WTC11 (cell line): ENCODE measurements around the gene BARX2. TPM values are rescaled to one million over a fixed set of nuclear protein-coding genes. Genes with fewer than 3 reads are reported as not detected.

Experiments
- ATAC-seq: fragments of 200-7000 bp; cut with Tn5 transposase; 2 replicates; pipeline ENCODE4 v1.10.0; 2021; ENCODE audit warnings: mild to moderate bottlenecking, moderate library complexity
- CTCF ChIA-PET: fragments of 300-600 bp; sonication (Branson Sonifier 250); formaldehyde crosslinking; loops from one replicate; lab custom pipeline; 2021; ENCODE audit warnings: antibody characterized with exemption; lab: Charles Lee
- POLR2A ChIA-PET: fragments of 350-600 bp; sonication (Branson Sonifier 250); formaldehyde crosslinking; loops from one replicate; lab custom pipeline; 2021; ENCODE audit warnings: antibody characterized with exemption; lab: Charles Lee
- DNase-seq: peaks from one replicate; pipeline ENCODE4 v3.0.0; 2021; ENCODE audit warnings: low spot score
- H3K27ac Mint-ChIP-seq: 2 replicates; pipeline ENCODE4 v1.8.0; 2021; ENCODE audit warnings: mixed read lengths
- H3K27me3 Mint-ChIP-seq: 2 replicates; pipeline ENCODE4 v1.8.0; 2021; ENCODE audit warnings: low read depth, mild to moderate bottlenecking, moderate library complexity, mixed read lengths
- H3K36me3 Mint-ChIP-seq: 2 replicates; pipeline ENCODE4 v1.8.0; 2021; ENCODE audit warnings: mixed read lengths
- H3K4me1 Mint-ChIP-seq: 2 replicates; pipeline ENCODE4 v1.8.0; 2022; ENCODE audit warnings: mixed read lengths
- H3K4me3 Mint-ChIP-seq: 2 replicates; pipeline ENCODE4 v1.8.0; 2021; ENCODE audit warnings: mild to moderate bottlenecking, moderate library complexity, mixed read lengths
- H3K9me3 Mint-ChIP-seq: 2 replicates; pipeline ENCODE4 v1.8.0; 2021; ENCODE audit warnings: mixed read lengths
- ETV6 ChIP-seq: sonication (generic); formaldehyde crosslinking; IDR thresholded peaks from 2 replicates; pipeline ENCODE4 v1.8.1; 2022; ENCODE audit warnings: mild to moderate bottlenecking, missing genetic modification reagents
- FOXJ3 ChIP-seq: sonication (generic); formaldehyde crosslinking; IDR thresholded peaks from 2 replicates; pipeline ENCODE4 v1.9.0; 2021; ENCODE audit warnings: missing genetic modification reagents, mild to moderate bottlenecking, borderline replicate concordance
- GRHL2 ChIP-seq: fragments of 250-450 bp; sonication (Bioruptor Pico); IDR thresholded peaks from 2 replicates; pipeline ENCODE4 v1.8.0; 2022; ENCODE audit warnings: mild to moderate bottlenecking, moderate library complexity; ENCODE audit not compliant: insufficient replicate concordance, severe bottlenecking
- IRF2 ChIP-seq: sonication (generic); formaldehyde crosslinking; IDR thresholded peaks from 2 replicates; pipeline ENCODE4 v1.8.0; 2022; ENCODE audit warnings: low read depth, missing genetic modification reagents, borderline replicate concordance
- NR2C2 ChIP-seq: sonication (generic); formaldehyde crosslinking; IDR thresholded peaks from 2 replicates; pipeline ENCODE4 v1.8.0; 2022; ENCODE audit warnings: mild to moderate bottlenecking, missing genetic modification reagents
- NR3C1 ChIP-seq: sonication (generic); formaldehyde crosslinking; conservative IDR thresholded peaks from 2 replicates; pipeline ENCODE4 v1.8.1; 2023; ENCODE audit warnings: low read depth, mild to moderate bottlenecking, missing genetic modification reagents
- TCF7 ChIP-seq: sonication (generic); formaldehyde crosslinking; IDR thresholded peaks from 2 replicates; pipeline ENCODE4 v1.8.0; 2022; ENCODE audit warnings: mild to moderate bottlenecking, low read depth, missing genetic modification reagents, moderate library complexity
- ZNF416 ChIP-seq: fragments of 250-450 bp; sonication (Bioruptor Pico); IDR thresholded peaks from 2 replicates; pipeline ENCODE4 v1.9.0; 2021; ENCODE audit warnings: mild to moderate bottlenecking, inconsistent platforms
- total RNA-seq: library from RNA; stranded (reverse); gene quantifications from 3 replicates; pipeline ENCODE4 v1.2.3, GENCODE V29; 2021
- TF ChIP-seq, protein P1 (sequence below): sonication (generic); formaldehyde crosslinking; IDR thresholded peaks from 2 replicates; pipeline ENCODE4 v1.8.0; 2023; ENCODE audit warnings: mild to moderate bottlenecking, missing genetic modification reagents
- TF ChIP-seq, protein P2 (sequence below): sonication (generic); formaldehyde crosslinking; IDR thresholded peaks from 2 replicates; pipeline ENCODE4 v1.8.0; 2023; ENCODE audit warnings: missing genetic modification reagents
- TF ChIP-seq, protein P3 (sequence below): sonication (generic); formaldehyde crosslinking; IDR thresholded peaks from 2 replicates; pipeline ENCODE4 v1.8.1; 2022; ENCODE audit warnings: low read depth, mild to moderate bottlenecking, moderate library complexity, missing genetic modification reagents, borderline replicate concordance
- TF ChIP-seq, protein P4 (sequence below): sonication (generic); formaldehyde crosslinking; IDR thresholded peaks from 2 replicates; pipeline ENCODE4 v1.8.1; 2022; ENCODE audit warnings: low read depth, missing genetic modification reagents, borderline replicate concordance
- TF ChIP-seq, protein P5 (sequence below): sonication (generic); formaldehyde crosslinking; IDR thresholded peaks from 2 replicates; pipeline ENCODE4 v1.8.0; 2022; ENCODE audit warnings: mild to moderate bottlenecking, missing genetic modification reagents
- TF ChIP-seq, protein P6 (sequence below): sonication (generic); formaldehyde crosslinking; IDR thresholded peaks from 2 replicates; pipeline ENCODE4 v1.8.1; 2023; ENCODE audit warnings: mild to moderate bottlenecking, missing genetic modification reagents, borderline replicate concordance
- TF ChIP-seq, protein P7 (sequence below): sonication (generic); formaldehyde crosslinking; IDR thresholded peaks from 2 replicates; pipeline ENCODE4 v1.8.1; 2023; ENCODE audit warnings: mild to moderate bottlenecking, missing genetic modification reagents, moderate library complexity

The BARX2 gene
- total RNA-seq, 1 experiment from 2014 or later: not detected

DNA sequence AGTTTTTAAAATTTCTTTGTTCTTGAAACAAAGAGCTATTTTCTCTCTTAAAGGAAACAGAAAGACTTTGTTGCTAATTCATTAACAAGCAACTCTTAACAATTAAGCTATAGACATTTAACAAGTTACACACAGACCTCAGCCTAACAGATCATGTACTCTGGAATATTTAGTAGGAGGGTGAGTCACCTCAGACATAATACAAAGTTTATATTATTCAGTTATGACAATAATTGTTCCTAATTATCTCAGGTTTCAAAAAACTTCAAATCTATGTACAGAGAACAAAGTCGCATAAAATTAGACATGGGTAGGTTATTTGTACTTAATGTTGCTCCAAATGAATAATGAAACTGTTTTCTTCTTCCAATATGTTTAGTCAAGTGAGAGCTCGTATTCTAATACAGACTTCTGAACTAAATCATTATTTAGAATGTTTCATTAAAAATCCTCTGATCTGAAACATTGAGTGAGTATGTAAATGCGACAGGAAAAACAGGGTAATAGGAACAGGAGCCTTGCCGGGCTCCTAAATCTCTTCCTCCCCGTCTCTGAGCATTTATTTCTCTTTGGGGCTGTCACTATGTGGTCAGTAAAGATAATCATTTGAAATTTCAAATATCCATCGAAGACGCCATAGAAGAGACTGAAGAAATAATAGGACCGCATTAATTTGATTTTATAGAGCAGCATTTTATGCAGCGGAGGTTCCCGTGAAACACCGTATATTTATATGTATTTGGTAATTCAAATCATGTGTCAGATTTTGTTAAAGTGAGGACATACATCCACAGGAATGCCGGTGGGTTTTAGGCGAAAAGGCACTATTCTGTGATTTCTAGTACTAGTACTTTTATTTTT is 8.7 kb upstream of the BARX2 start (continued):
- no peak for TF ChIP-seq ETV6 (CRISPR knock-in tag)
- no peak for TF ChIP-seq NR3C1 (CRISPR knock-in tag)
- no peak for TF ChIP-seq NR2C2 (CRISPR knock-in tag)
- no peak for TF ChIP-seq GRHL2 (CRISPR knock-in tag)
- TF ChIP-seq, protein P1, sequence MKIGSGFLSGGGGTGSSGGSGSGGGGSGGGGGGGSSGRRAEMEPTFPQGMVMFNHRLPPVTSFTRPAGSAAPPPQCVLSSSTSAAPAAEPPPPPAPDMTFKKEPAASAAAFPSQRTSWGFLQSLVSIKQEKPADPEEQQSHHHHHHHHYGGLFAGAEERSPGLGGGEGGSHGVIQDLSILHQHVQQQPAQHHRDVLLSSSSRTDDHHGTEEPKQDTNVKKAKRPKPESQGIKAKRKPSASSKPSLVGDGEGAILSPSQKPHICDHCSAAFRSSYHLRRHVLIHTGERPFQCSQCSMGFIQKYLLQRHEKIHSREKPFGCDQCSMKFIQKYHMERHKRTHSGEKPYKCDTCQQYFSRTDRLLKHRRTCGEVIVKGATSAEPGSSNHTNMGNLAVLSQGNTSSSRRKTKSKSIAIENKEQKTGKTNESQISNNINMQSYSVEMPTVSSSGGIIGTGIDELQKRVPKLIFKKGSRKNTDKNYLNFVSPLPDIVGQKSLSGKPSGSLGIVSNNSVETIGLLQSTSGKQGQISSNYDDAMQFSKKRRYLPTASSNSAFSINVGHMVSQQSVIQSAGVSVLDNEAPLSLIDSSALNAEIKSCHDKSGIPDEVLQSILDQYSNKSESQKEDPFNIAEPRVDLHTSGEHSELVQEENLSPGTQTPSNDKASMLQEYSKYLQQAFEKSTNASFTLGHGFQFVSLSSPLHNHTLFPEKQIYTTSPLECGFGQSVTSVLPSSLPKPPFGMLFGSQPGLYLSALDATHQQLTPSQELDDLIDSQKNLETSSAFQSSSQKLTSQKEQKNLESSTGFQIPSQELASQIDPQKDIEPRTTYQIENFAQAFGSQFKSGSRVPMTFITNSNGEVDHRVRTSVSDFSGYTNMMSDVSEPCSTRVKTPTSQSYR: no peak
- TF ChIP-seq, protein P2, sequence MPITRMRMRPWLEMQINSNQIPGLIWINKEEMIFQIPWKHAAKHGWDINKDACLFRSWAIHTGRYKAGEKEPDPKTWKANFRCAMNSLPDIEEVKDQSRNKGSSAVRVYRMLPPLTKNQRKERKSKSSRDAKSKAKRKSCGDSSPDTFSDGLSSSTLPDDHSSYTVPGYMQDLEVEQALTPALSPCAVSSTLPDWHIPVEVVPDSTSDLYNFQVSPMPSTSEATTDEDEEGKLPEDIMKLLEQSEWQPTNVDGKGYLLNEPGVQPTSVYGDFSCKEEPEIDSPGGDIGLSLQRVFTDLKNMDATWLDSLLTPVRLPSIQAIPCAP: no peak
- TF ChIP-seq, protein P3, sequence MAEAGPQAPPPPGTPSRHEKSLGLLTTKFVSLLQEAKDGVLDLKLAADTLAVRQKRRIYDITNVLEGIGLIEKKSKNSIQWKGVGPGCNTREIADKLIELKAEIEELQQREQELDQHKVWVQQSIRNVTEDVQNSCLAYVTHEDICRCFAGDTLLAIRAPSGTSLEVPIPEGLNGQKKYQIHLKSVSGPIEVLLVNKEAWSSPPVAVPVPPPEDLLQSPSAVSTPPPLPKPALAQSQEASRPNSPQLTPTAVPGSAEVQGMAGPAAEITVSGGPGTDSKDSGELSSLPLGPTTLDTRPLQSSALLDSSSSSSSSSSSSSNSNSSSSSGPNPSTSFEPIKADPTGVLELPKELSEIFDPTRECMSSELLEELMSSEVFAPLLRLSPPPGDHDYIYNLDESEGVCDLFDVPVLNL (CRISPR knock-in tag): no peak
- TF ChIP-seq FOXJ3 (CRISPR knock-in tag): no peak
- TF ChIP-seq, all 79 proteins: peak for 0

DNA sequence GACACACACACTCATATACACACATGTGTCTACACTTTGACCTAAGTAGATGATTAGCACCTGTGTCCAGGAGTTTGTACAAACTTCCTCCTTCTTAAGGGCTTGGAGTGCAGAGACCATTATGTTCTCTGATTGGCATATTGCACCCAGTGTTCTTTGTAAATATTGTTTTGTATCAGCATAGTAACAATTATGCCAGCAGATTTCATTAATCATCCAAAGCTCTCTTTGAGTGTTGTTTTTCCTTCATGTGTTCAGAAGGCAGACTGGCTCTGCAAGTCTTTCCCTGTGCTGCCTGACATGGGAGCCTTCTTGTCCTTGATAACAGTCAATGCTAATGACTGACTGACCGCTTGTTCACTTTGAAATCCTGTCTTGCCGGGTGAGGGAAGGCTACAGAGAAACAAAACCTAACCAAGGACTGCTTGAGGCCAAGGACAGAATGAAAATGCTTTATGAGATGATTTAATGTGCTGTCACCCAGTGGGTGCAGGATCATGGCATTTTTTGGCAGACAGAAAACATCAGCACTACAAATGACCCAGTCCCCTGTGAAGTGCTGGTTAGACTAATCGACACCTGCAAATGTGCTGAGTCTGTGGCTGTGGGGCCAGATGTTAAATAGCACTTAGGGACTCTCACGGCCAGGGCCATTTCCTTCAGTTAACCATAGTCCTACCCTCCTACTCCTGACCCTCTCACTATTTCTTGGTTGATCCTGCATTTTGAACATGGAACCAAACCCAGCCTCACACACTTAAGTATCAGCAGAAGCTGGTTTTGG is 6.6 kb upstream of the BARX2 start:
- ATAC-seq (no peak), DNase-seq (no peak)
- Mint-ChIP-seq H3K9me3 (no peaks in the 10 kb centered on the region), H3K36me3 (no peaks in the 10 kb centered on the region), H3K4me1 (peaks cover 15% of the 10 kb centered on the region), H3K27ac (no peak overlapping the region), H3K4me3 (no peak overlapping the region), H3K27me3 (peaks cover 81% of the 10 kb centered on the region)
- ChIA-PET POLR2A (interaction anchor here (0.7 kb wide), 1 partner anchor 182 kb away, joined by 4 read pairs; no protein-coding TSS in a partner anchor), CTCF (no interaction called here)
- TF ChIP-seq, protein P4, sequence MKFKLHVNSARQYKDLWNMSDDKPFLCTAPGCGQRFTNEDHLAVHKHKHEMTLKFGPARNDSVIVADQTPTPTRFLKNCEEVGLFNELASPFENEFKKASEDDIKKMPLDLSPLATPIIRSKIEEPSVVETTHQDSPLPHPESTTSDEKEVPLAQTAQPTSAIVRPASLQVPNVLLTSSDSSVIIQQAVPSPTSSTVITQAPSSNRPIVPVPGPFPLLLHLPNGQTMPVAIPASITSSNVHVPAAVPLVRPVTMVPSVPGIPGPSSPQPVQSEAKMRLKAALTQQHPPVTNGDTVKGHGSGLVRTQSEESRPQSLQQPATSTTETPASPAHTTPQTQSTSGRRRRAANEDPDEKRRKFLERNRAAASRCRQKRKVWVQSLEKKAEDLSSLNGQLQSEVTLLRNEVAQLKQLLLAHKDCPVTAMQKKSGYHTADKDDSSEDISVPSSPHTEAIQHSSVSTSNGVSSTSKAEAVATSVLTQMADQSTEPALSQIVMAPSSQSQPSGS (CRISPR knock-in tag): no peak

DNA sequence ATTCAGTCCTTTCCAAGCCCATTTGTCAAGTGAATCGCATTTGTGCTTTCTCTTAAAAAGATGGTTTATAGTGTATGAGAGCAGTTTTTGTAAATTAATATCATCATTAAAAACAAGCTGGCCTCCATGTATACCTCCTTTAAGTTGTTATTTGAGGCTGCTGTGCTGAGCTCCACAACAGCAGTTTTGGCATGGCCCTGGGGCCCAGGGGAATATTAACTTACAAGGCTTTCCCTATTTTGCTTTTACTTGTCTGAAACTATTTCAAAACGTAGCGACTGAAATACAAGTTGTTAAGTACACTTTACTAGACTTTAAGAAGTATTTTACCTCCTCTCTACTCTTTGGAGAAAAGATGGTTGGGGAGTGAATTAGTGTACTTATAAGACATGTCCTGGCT is 4.9 kb upstream of the BARX2 start:
- Mint-ChIP-seq H3K4me1 (peaks cover 23% of the 10 kb centered on the region), H3K36me3 (no peaks in the 10 kb centered on the region), H3K9me3 (no peaks in the 10 kb centered on the region), H3K4me3 (no peak overlapping the region), H3K27me3 (peaks cover 95% of the 10 kb centered on the region), H3K27ac (no peak overlapping the region)
- POLR2A ChIA-PET: no interaction called here
- ATAC-seq (no peak), DNase-seq (no peak)
- CTCF ChIA-PET: no interaction called here
- TF ChIP-seq NR2C2 (CRISPR knock-in tag) (no peak), IRF2 (CRISPR knock-in tag) (no peak), ZNF416 (no peak), TCF7 (no peak)
- TF ChIP-seq, protein P5, sequence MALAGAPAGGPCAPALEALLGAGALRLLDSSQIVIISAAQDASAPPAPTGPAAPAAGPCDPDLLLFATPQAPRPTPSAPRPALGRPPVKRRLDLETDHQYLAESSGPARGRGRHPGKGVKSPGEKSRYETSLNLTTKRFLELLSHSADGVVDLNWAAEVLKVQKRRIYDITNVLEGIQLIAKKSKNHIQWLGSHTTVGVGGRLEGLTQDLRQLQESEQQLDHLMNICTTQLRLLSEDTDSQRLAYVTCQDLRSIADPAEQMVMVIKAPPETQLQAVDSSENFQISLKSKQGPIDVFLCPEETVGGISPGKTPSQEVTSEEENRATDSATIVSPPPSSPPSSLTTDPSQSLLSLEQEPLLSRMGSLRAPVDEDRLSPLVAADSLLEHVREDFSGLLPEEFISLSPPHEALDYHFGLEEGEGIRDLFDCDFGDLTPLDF (CRISPR knock-in tag): no peak
- TF ChIP-seq, protein P6, sequence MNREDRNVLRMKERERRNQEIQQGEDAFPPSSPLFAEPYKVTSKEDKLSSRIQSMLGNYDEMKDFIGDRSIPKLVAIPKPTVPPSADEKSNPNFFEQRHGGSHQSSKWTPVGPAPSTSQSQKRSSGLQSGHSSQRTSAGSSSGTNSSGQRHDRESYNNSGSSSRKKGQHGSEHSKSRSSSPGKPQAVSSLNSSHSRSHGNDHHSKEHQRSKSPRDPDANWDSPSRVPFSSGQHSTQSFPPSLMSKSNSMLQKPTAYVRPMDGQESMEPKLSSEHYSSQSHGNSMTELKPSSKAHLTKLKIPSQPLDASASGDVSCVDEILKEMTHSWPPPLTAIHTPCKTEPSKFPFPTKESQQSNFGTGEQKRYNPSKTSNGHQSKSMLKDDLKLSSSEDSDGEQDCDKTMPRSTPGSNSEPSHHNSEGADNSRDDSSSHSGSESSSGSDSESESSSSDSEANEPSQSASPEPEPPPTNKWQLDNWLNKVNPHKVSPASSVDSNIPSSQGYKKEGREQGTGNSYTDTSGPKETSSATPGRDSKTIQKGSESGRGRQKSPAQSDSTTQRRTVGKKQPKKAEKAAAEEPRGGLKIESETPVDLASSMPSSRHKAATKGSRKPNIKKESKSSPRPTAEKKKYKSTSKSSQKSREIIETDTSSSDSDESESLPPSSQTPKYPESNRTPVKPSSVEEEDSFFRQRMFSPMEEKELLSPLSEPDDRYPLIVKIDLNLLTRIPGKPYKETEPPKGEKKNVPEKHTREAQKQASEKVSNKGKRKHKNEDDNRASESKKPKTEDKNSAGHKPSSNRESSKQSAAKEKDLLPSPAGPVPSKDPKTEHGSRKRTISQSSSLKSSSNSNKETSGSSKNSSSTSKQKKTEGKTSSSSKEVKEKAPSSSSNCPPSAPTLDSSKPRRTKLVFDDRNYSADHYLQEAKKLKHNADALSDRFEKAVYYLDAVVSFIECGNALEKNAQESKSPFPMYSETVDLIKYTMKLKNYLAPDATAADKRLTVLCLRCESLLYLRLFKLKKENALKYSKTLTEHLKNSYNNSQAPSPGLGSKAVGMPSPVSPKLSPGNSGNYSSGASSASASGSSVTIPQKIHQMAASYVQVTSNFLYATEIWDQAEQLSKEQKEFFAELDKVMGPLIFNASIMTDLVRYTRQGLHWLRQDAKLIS (CRISPR knock-in tag): no peak
- TF ChIP-seq, protein P7, sequence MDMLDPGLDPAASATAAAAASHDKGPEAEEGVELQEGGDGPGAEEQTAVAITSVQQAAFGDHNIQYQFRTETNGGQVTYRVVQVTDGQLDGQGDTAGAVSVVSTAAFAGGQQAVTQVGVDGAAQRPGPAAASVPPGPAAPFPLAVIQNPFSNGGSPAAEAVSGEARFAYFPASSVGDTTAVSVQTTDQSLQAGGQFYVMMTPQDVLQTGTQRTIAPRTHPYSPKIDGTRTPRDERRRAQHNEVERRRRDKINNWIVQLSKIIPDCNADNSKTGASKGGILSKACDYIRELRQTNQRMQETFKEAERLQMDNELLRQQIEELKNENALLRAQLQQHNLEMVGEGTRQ (CRISPR knock-in tag): no peak
